ENCODE data around the gene KNSTRN.

DNA sequence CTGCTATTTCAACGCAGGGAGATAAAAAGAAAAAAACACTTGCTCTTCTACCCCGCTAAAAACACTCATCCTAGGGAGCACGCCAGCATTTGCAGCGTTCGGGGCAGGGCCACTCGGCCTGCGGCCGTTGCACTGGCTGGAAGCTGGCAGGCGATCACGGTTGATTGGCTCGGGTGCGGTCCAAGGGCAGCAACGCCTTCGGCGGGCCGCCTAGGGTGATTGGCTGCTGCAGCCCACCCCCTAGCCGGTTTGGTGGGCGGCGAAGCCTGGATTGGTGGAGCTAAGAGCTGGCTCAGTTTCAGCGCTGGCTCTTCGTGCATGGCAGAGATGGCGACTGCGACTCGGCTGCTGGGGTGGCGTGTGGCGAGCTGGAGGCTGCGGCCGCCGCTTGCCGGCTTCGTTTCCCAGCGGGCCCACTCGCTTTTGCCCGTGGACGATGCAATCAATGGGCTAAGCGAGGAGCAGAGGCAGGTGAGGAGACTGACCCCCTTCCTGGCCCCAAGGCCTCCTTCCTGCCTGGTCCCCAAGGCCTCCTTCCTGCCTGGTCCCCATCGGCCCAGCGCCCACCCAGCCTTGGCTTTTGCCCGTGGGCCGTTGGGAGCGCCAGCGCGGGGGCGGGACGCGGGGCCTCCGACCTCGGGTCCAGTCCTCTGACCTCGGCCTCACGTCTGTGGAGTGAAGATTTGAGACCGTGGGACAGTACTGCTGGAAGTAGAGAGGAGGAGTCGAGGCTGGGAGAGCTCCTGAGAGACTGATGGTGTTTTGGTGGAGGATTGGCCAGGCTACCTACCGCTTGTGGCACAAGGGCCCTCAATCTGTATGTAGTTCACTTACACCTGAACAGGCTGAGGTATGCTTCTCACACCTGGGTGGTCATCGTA, 23.2 kb downstream of the KNSTRN start, which contains the start of gene IVD:
- TF ChIP-seq CTCF (IDR thresholded peaks at IDR 0.05; ENCODE audit: extremely low read depth in 1 of 2, insufficient read depth in 1 of 2, low read depth in 1 of 2, low read length in 2 of 2) (no peak), FOS (IDR thresholded peaks at IDR 0.05; ENCODE audit: borderline replicate concordance, insufficient read depth, low read length) (no peak), POLR2A (IDR thresholded peaks at IDR 0.05; ENCODE audit: low read depth, low read length) (peak; percentile 80), MAX (IDR thresholded peaks at IDR 0.05; ENCODE audit: insufficient read depth, insufficient read length) (no peak), POLR2AphosphoS5 (IDR thresholded peaks at IDR 0.05; ENCODE audit: insufficient read depth, low read depth, low read length) (peak; percentile 82), GATA2 (IDR thresholded peaks at IDR 0.05; ENCODE audit: insufficient read depth, insufficient read length, low read depth, low read length) (no peak), EZH2 (IDR thresholded peaks at IDR 0.05; ENCODE audit: borderline replicate concordance, low read depth, low read length, severe bottlenecking) (no peak), MYC (IDR thresholded peaks at IDR 0.05; ENCODE audit: low read depth, low read length) (peak; percentile 3)
